Colonic mucosa (tissue), 4 donors: Measurements from ENCODE around the gene NCOA6. TPM values are rescaled to one million over a fixed set of nuclear protein-coding genes. Genes with fewer than 3 reads are reported as not detected.
"Not testable (repeated sequence)": the region's sequence is repeated elsewhere in the genome, so short reads cannot be mapped to it uniquely, and the experiment has no call there.

Experiments used
- DNase-seq: peaks from one replicate; pipeline ENCODE4 v3.0.0-alpha.2; 2020
- H3K27ac ChIP-seq: fragments of 200-600 bp; one replicate; pipeline ENCODE4 v1.8.0; 2021
- H3K27me3 ChIP-seq: fragments of 200-600 bp; one replicate; pipeline ENCODE4 v1.8.0; 2021
- H3K36me3 ChIP-seq: fragments of 200-600 bp; one replicate; pipeline ENCODE4 v1.8.0; 2021
- H3K4me1 ChIP-seq: fragments of 200-600 bp; one replicate; pipeline ENCODE4 v1.8.0; 2021; ENCODE audit warnings: mild to moderate bottlenecking
- H3K4me3 ChIP-seq: fragments of 200-600 bp; one replicate; pipeline ENCODE4 v1.8.0; 2021
- H3K9ac ChIP-seq, 2 donors: one replicate each; pipeline ENCODE4 v1.7.0; 2013; ENCODE audit warnings: control low read depth in 2 of 2, low read depth in 2 of 2, low read length in 2 of 2
- H3K9me3 ChIP-seq: fragments of 200-600 bp; one replicate; pipeline ENCODE4 v1.8.0; 2021
- CTCF ChIP-seq: fragments of 200-600 bp; IDR thresholded peaks from one replicate; pipeline ENCODE4 v1.8.0; 2022; ENCODE audit warnings: antibody characterized with exemption, mild to moderate bottlenecking
- intact Hi-C: fragments of 100-400 bp; cut with DNase I; formaldehyde crosslinking; loops from one replicate; pipeline ENCODE4 v1.14.1; 2022
- total RNA-seq, 2 donors: library from RNA; stranded (reverse); fragmentation: NEBNext Ultra II Directional in 1 of 2; extraction: Animal tissue kit (Norgen Biotek cat#: 25700) in 1 of 2; gene quantifications; one replicate each; pipeline ENCODE4 v1.2.1, GENCODE V29; 2021
- donor health status: healthy.
- donor health status: DM: no; HTN: no; CAD: no.
- donor health status: DM: no; HTN: no; CAD: no.

Gene NCOA6
- total RNA-seq, 2 donors from 2014 or later: 28.9 to 40.2 TPM

DNA sequence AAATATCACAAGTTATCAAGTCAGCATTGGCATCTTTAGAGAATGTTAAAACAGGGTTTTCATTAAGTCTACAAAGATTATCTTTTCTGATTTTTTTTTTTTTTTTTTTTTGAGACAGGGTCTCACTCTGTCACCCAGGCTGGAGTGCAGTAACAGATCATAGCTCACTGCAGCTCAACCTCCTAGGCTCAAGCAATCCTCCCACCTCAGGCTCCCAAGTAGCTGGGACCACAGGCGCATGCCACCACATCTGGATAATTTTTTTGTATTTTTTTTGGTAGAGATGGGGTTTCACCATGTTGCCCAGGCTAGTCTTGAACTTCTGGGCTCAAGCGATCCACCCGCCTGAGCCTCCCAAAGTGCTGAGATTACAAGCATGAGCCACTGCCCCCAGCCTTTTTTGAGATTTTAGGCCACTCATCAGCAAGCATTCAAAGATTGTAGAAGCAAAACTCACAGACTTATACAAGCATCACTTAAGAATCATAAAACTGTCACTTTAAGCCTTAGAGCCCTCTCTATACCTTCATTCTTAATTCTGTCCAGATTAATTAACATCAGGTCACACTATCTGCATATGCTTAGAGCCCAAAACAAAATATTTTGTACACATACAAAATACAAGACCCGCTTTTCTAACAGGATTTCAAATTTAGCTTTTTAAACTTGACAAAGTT lies 32.6 kb downstream of the NCOA6 start:
- no peak for DNase-seq
- Histone ChIP-seq H3K27me3 (no peaks in the 10 kb centered on the region), H3K9me3 (no peaks in the 10 kb centered on the region), H3K9ac (no peak overlapping the region), H3K4me1 (no peaks in the 10 kb centered on the region), H3K36me3 (peaks cover 6% of the 10 kb centered on the region), H3K4me3 (no peak overlapping the region), H3K27ac (no peak overlapping the region)
- intact Hi-C loops: no loop called here
- no peak for TF ChIP-seq CTCF

DNA sequence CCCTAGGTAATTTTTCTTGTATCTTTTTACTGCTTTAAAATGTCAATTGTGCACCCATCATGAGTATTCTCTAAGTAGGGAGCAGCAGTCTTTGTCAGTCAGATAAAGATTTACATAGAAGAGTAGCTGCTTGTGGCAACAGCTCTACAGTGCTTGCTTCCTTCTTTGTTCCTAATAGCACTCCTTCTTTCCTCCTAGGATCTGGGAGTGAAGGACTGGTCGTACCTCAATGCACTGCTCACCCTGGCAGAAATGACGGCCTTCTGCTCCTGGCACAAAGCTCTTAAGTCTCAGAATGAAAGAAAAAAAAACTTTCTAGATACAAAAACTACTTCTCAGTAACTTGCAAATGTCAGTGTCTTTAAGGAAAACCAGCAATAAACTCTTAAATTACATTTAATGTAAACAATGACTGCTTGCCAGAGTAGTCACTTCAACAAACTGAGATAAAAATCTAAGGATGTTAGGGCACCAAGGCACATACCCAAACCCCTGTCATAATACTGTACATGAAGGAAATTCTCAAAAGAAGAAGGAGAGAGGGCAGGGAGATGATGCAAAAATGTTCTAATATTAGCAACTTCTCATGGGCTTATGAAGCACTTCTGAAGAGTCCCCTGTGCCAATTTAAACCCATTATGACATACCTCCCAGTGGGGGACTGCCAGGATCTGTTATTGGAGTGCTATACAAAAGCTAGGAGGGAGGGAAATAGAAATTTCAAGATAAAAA lies 34.0 kb downstream of the NCOA6 start:
- Histone ChIP-seq H3K27me3 (no peaks in the 10 kb centered on the region), H3K9ac (no peak overlapping the region), H3K4me1 (no peaks in the 10 kb centered on the region), H3K36me3 (peaks cover 6% of the 10 kb centered on the region), H3K27ac (no peak overlapping the region), H3K4me3 (no peak overlapping the region), H3K9me3 (no peaks in the 10 kb centered on the region)
- intact Hi-C loops: no loop called here
- no peak for DNase-seq
- no peak for TF ChIP-seq CTCF

DNA sequence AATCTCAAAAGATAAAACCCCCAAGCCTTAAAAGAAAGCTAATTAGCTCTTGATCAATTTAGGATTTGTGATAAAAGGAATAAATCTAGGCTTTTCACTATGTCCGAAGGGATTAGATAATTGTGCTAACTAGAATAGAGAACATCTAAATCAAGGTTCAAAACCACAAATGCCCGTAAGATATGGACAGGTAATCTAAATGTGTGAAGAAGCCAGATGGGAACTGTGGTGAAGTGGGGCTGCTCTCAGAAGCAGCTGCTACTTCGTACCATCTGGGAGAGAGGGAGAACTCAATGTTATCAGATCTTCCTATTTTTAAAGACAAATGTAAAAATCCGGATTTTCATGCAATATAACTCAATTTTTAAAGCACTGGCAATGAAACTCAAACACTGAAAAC lies 44.2 kb downstream of the NCOA6 start:
- Histone ChIP-seq H3K27me3 (no peaks in the 10 kb centered on the region), H3K9me3 (no peaks in the 10 kb centered on the region), H3K27ac (no peak overlapping the region), H3K9ac (no peak overlapping the region), H3K4me3 (no peak overlapping the region), H3K4me1 (no peaks in the 10 kb centered on the region), H3K36me3 (no peaks in the 10 kb centered on the region)
- no peak for TF ChIP-seq CTCF
- intact Hi-C loops: no loop called here
- DNase-seq: no peak

DNA sequence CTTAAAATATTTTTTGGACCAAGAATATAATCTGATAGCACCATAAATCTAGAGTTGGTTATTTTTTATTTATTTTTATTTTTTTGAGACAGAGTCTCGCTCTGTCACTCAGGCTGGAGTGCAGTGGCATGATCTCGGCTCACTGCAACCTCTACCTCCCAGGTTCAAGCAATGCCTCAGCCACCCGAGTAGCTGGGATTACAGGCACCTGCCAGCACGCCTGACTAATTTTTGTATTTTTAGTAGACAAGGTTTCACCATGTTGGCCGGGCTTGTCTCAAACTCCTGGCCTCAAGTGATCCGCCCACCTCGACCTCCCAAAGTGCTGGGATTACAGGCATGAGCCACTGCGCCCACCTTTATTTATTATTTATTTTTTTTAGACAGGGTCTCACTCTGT lies 45.2 kb downstream of the NCOA6 start:
- intact Hi-C loops, H3K4me1 ChIP-seq, DNase-seq, H3K27ac ChIP-seq, H3K27me3 ChIP-seq, H3K36me3 ChIP-seq, H3K4me3 ChIP-seq, H3K9ac ChIP-seq, H3K9me3 ChIP-seq: not testable (repeated sequence)

DNA sequence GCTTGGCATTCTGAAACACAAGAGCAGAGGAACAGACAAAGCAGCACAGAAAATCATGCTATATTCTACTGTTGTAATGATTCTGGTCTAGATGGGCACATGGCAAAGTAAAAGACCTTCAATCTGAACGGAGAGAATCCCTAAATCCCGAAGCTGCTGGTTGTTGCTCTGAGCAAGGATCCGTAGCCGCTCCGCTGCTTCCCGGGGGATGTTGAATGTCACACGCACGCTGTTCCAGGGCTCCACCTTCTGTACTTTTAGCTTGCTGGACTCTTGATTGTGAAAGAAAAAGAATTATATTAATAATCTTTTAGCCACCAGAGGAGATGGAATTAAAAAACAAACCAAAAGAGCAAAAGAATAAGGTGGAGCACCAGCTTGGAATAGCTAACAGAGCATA lies 49.3 kb downstream of the NCOA6 start:
- Histone ChIP-seq H3K27ac (no peak overlapping the region), H3K4me1 (no peaks in the 10 kb centered on the region), H3K36me3 (peaks cover 5% of the 10 kb centered on the region), H3K27me3 (no peaks in the 10 kb centered on the region), H3K9me3 (no peaks in the 10 kb centered on the region), H3K4me3 (no peak overlapping the region), H3K9ac (no peak overlapping the region)
- no peak for DNase-seq
- intact Hi-C loops: no loop called here
- TF ChIP-seq CTCF: no peak

- intact Hi-C loops: no loop called here
- Histone ChIP-seq H3K4me1 (no peaks in the 10 kb centered on the region), H3K4me3 (no peak overlapping the region), H3K9ac (no peak overlapping the region), H3K9me3 (no peaks in the 10 kb centered on the region), H3K27me3 (no peaks in the 10 kb centered on the region), H3K36me3 (peaks cover 5% of the 10 kb centered on the region), H3K27ac (no peak overlapping the region)
- TF ChIP-seq CTCF: no peak
- DNase-seq: no peak
These were observed 50.6 kb downstream of the NCOA6 start for GRCh38 chr20:34774886-34775285.
